Measurements from ENCODE around the gene MEGF10. TPM values are rescaled to one million over a fixed set of nuclear protein-coding genes. Genes with fewer than 3 reads are reported as not detected.

MEGF10 gene
- polyA plus RNA-seq, 3 donors: not detected

DNA sequence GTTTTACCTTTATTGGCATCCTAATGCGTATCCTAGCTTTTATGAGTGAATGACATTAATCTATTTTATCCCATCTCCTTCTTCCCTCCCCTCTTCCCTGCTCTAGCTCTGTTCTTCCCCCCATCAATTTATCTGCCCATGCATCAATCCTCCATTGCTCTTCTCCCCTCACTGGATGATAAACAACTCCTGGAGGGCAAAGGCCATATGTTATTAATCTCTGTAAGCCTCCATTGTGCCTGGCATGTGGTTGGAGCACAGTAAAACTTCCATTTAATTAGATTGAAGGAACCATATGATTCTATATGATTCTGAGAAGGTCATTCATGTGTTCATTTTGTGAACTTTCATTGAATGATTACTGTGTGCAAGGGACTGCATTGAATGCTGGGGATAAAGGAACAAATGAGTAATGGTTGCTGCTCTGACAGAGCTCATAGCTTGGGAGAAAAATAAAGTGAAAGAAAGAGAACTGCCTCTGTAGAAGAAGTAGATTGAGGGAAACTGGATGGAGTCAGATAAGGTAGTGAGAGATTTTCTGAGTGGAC is 85.0 kb downstream of the MEGF10 start:
- TF ChIP-seq, protein P1, sequence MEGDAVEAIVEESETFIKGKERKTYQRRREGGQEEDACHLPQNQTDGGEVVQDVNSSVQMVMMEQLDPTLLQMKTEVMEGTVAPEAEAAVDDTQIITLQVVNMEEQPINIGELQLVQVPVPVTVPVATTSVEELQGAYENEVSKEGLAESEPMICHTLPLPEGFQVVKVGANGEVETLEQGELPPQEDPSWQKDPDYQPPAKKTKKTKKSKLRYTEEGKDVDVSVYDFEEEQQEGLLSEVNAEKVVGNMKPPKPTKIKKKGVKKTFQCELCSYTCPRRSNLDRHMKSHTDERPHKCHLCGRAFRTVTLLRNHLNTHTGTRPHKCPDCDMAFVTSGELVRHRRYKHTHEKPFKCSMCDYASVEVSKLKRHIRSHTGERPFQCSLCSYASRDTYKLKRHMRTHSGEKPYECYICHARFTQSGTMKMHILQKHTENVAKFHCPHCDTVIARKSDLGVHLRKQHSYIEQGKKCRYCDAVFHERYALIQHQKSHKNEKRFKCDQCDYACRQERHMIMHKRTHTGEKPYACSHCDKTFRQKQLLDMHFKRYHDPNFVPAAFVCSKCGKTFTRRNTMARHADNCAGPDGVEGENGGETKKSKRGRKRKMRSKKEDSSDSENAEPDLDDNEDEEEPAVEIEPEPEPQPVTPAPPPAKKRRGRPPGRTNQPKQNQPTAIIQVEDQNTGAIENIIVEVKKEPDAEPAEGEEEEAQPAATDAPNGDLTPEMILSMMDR (IDR thresholded peaks at IDR 0.05): no peak
- WGBS (ENCODE audit: insufficient coverage): no CpG with 5 or more reads among the region's 1 CpG
- DNase-seq: no peak
- H3K4me1 ChIP-seq (ENCODE audit: control insufficient read depth in 1 of 2, insufficient read depth in 2 of 2, low read length in 2 of 2): no peaks in the 10 kb centered on the region
- H3K4me3 Mint-ChIP-seq: no peak overlapping the region
- H3K36me3 ChIP-seq (replicated peaks in 1 of 2; ENCODE audit: control insufficient read depth in 1 of 2, insufficient read depth in 2 of 2, low read length in 2 of 2): no peaks in the 10 kb centered on the region
- H3K4me3 ChIP-seq (replicated peaks in 1 of 3; ENCODE audit: low read depth in 2 of 3, low read length in 3 of 3): no peak overlapping the region
- H3K4me1 Mint-ChIP-seq: peaks cover 3% of the 10 kb centered on the region
- H3K79me2 ChIP-seq (ENCODE audit: insufficient read depth, low read length): no peaks in the 10 kb centered on the region
- H3K9me3 ChIP-seq (replicated peaks in 1 of 2; ENCODE audit: control insufficient read depth in 1 of 2, insufficient read depth in 1 of 2, low read length in 2 of 2): no peaks in the 10 kb centered on the region
- no peak overlapping the region for H3K9ac ChIP-seq (ENCODE audit: insufficient read depth, low read length, poor library complexity, severe bottlenecking)
- no peak overlapping the region for H3K27ac Mint-ChIP-seq
- no peak overlapping the region for H2AFZ ChIP-seq (ENCODE audit: insufficient read depth, low read depth, low read length, poor library complexity, severe bottlenecking)
- intact Hi-C loops (cut with micrococcal nuclease): no loop called here
- H3K27me3 ChIP-seq (ENCODE audit: control insufficient read depth in 2 of 2, insufficient read depth in 2 of 2, low read length in 2 of 2): no peaks in the 10 kb centered on the region
- H3K27ac ChIP-seq (ENCODE audit: low read depth in 1 of 2, low read length in 2 of 2): no peak overlapping the region
- no peaks in the 10 kb centered on the region for H3K9me3 Mint-ChIP-seq
- peaks cover 0 to 2% (median 0%) of the 10 kb centered on the region in 3 donors for H3K27me3 Mint-ChIP-seq (ENCODE audit: low read depth in 3 of 3)
- H4K20me1 ChIP-seq (ENCODE audit: insufficient read depth, low read length): no peaks in the 10 kb centered on the region
- no peaks in the 10 kb centered on the region for H3K36me3 Mint-ChIP-seq
- H3K4me2 ChIP-seq (replicated peaks; ENCODE audit: extremely low read depth, low read length, poor library complexity, severe bottlenecking): no peak overlapping the region

DNA sequence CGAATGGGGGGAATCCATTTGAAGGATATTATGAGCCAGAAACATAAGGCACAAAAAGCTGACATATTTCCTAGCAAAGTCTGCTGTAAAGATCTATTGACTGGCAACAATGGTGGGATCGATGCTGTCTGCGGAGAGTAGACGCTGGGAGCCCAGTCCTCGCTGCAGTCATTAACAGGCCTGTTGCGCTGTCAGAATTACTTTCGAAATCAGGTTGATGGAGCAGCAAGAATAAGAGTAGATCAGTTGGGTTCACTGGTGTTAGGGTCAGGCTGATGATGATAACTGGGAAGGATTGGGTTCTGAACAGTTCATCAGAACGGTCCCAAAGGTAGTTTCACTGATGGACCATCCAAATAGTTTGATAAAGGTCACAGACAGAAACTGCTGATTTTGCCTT is 87.1 kb downstream of the MEGF10 start:
- H3K4me3 ChIP-seq (replicated peaks in 1 of 3; ENCODE audit: low read depth in 2 of 3, low read length in 3 of 3): no peak overlapping the region
- no peaks in the 10 kb centered on the region for H3K27me3 ChIP-seq (ENCODE audit: control insufficient read depth in 2 of 2, insufficient read depth in 2 of 2, low read length in 2 of 2)
- H2AFZ ChIP-seq (ENCODE audit: insufficient read depth, low read depth, low read length, poor library complexity, severe bottlenecking): no peak overlapping the region
- H4K20me1 ChIP-seq (ENCODE audit: insufficient read depth, low read length): no peaks in the 10 kb centered on the region
- H3K79me2 ChIP-seq (ENCODE audit: insufficient read depth, low read length): no peaks in the 10 kb centered on the region
- Mint-ChIP-seq H3K4me1 (no peaks in the 10 kb centered on the region), H3K27ac (no peak overlapping the region), H3K36me3 (no peaks in the 10 kb centered on the region), H3K9me3 (no peaks in the 10 kb centered on the region), H3K4me3 (no peak overlapping the region), H3K27me3 (ENCODE audit: low read depth in 3 of 3) (peaks cover 0 to 2% (median 0%) of the 10 kb centered on the region in 3 donors)
- no peak overlapping the region for H3K27ac ChIP-seq (ENCODE audit: low read depth in 1 of 2, low read length in 2 of 2)
- no peaks in the 10 kb centered on the region for H3K9me3 ChIP-seq (replicated peaks in 1 of 2; ENCODE audit: control insufficient read depth in 1 of 2, insufficient read depth in 1 of 2, low read length in 2 of 2)
- intact Hi-C loops (cut with micrococcal nuclease): no loop called here
- no peaks in the 10 kb centered on the region for H3K4me1 ChIP-seq (ENCODE audit: control insufficient read depth in 1 of 2, insufficient read depth in 2 of 2, low read length in 2 of 2)
- no peak for DNase-seq
- H3K36me3 ChIP-seq (replicated peaks in 1 of 2; ENCODE audit: control insufficient read depth in 1 of 2, insufficient read depth in 2 of 2, low read length in 2 of 2): no peaks in the 10 kb centered on the region
- H3K4me2 ChIP-seq (replicated peaks; ENCODE audit: extremely low read depth, low read length, poor library complexity, severe bottlenecking): no peak overlapping the region
- 96% methylated on average over 7 of the region's 8 CpGs for WGBS (ENCODE audit: insufficient coverage)
- TF ChIP-seq, protein P1 (IDR thresholded peaks at IDR 0.05): no peak
- no peak overlapping the region for H3K9ac ChIP-seq (ENCODE audit: insufficient read depth, low read length, poor library complexity, severe bottlenecking)
